Measurements from ENCODE around the gene PDIA4.
"Not testable (repeated sequence)": the region's sequence is repeated elsewhere in the genome, so short reads cannot be mapped to it uniquely, and the experiment has no call there.

Gene PDIA4

DNA sequence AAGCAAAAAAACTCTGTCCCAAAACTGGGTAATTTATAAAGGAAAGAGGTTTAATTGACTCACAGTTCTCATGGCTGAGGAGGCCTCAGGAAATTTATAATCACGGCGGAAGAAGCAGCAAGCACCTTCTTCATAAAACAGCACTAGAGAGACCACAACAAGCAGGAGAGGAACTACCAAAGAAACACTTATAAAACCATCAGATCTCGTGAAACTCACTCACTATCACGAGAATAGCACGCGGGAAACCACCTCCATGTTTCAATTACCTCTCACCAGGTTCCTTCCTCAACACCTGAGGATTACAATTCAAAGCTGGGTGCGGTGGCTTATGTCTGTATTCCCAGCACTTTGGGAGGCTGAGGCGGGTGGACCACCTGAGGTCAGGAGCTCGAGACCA lies 48.5 kb downstream of the PDIA4 start:
- CTCF ChIA-PET, result interaction anchor here (1.7 kb wide), 1 partner anchor 13 kb away, joined by 5 read pairs; no protein-coding TSS in a partner anchor
- POLR2A ChIA-PET (ENCODE audit: low non-redundant PET), result no interaction called here
- H3K27ac ChIP-seq, result no peak overlapping the region
- TF ChIP-seq, protein P1, sequence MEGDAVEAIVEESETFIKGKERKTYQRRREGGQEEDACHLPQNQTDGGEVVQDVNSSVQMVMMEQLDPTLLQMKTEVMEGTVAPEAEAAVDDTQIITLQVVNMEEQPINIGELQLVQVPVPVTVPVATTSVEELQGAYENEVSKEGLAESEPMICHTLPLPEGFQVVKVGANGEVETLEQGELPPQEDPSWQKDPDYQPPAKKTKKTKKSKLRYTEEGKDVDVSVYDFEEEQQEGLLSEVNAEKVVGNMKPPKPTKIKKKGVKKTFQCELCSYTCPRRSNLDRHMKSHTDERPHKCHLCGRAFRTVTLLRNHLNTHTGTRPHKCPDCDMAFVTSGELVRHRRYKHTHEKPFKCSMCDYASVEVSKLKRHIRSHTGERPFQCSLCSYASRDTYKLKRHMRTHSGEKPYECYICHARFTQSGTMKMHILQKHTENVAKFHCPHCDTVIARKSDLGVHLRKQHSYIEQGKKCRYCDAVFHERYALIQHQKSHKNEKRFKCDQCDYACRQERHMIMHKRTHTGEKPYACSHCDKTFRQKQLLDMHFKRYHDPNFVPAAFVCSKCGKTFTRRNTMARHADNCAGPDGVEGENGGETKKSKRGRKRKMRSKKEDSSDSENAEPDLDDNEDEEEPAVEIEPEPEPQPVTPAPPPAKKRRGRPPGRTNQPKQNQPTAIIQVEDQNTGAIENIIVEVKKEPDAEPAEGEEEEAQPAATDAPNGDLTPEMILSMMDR (conservative IDR thresholded peaks at IDR 0.05; ENCODE audit: low read depth), result no peak
- DNase-seq (ENCODE audit: low spot score), result no peak

DNA sequence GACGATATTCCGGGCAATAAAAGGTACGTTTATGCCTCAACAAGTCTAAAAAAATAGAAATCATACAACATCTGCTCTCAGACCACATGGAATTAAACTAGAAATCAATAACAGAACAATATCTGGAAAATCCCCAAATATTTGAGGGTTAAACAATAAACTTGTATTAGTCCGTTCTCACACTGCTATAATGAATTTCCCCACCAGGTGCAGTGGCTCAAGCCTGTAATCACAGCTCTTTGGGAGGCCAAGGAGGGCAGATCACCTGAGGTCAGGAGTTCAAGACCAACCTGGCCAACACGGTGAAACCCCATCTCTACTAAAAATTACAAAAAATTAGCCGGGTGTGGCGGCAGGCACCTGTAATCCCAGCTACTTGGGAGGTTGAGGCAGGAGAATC lies 49.2 kb downstream of the PDIA4 start:
- H3K27ac ChIP-seq; POLR2A ChIA-PET (ENCODE audit: low non-redundant PET); DNase-seq (ENCODE audit: low spot score); CTCF ChIA-PET: not testable (repeated sequence)

DNA sequence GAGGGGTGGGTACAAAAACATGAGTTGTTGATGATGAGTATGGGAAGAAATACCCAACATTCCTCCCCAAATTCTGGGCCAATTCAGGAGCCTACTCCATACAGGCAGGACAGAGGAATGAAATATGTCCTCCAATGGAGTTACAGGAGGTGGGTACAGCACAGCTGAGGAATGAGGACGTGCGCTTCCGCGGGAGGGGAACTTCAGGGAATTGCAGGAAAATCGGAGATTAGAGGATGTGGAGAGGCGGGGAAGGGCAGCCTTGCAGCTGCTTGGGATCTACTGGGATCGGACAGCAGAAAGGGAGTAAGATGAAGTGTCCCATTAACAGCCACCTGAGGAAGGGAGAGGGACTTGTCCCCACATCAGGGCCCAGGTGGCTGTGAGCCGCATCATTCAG lies 50.2 kb downstream of the PDIA4 start:
- no peak for DNase-seq (ENCODE audit: low spot score)
- ChIA-PET CTCF (no interaction called here), POLR2A (ENCODE audit: low non-redundant PET) (no interaction called here)
- H3K27ac ChIP-seq, result no peak overlapping the region
- TF ChIP-seq, protein P1 (conservative IDR thresholded peaks at IDR 0.05; ENCODE audit: low read depth), result no peak

DNA sequence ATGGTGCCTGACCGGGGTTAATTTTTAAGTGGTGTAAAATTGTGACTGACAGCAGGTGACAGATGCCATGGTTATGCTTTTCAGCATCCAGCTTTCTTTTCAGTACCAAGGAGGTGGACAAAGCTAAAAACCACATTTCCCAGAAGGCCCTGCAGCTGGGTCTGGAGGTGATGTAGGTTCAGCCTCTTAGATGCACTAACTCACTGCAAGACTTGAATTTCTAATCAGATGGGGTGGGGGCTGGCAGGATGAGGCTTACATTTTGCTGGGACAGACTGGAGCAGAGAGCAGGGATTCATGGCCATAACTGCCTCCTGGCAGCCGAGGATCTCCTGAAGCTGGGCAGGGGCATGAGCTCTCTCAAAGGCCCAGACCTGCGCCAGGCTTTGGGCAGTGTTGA lies 52.4 kb downstream of the PDIA4 start:
- DNase-seq (ENCODE audit: low spot score), result no peak
- POLR2A ChIA-PET (ENCODE audit: low non-redundant PET), result no interaction called here
- TF ChIP-seq, protein P1 (conservative IDR thresholded peaks at IDR 0.05; ENCODE audit: low read depth), result no peak
- H3K27ac ChIP-seq, result no peak overlapping the region
- CTCF ChIA-PET, result interaction anchor here (1.5 kb wide), 1 partner anchor 9 kb away, joined by 4 read pairs; no protein-coding TSS in a partner anchor

DNA sequence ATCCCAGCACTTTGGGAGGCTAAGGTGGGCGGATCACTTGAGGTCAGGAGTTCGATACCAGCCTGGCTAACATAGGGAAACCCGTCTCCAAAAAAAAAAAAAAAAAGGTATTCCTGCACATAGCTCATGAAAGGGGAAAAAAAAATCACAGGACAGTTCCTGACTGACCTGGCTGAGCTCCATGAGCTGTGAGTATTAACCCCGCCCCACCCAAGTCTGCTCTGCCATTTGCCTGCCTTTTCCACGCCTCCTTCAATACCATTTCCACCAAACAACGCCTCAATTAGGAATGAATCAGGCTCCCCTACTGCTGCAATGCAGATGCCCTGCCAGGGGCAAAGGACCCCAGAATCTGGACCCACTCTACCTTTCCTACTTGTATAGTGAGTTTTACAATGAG lies 55.0 kb downstream of the PDIA4 start:
- TF ChIP-seq, protein P1 (conservative IDR thresholded peaks at IDR 0.05; ENCODE audit: low read depth), result no peak
- H3K27ac ChIP-seq, result no peak overlapping the region
- POLR2A ChIA-PET (ENCODE audit: low non-redundant PET), result no interaction called here
- DNase-seq (ENCODE audit: low spot score), result no peak
- CTCF ChIA-PET, result interaction anchor here (0.7 kb wide), 1 partner anchor 18 kb away, joined by 3 read pairs; no protein-coding TSS in a partner anchor

DNA sequence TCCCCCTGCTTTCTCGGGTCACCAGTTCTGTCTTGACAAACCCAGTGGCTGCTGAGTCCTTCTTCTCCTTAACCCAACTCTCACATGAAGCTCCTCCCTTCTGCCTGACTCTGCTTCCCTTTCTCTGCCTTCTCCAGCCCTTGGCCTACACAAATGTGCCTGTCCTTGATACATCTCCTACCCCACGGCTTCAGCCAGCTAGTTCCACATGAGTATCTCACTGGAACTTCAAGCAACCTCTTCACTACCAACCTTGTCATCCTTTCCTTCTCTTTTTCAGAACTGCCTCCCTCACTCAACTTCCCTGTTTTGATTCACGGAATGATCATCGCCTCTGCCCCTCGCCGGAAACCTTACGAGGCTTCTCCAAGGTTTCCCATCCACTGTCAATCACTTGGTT lies 55.9 kb downstream of the PDIA4 start:
- TF ChIP-seq, protein P1 (conservative IDR thresholded peaks at IDR 0.05; ENCODE audit: low read depth), result no peak
- no peak overlapping the region for H3K27ac ChIP-seq
- POLR2A ChIA-PET (ENCODE audit: low non-redundant PET), result no interaction called here
- CTCF ChIA-PET, result no interaction called here
- DNase-seq (ENCODE audit: low spot score), result no peak

DNA sequence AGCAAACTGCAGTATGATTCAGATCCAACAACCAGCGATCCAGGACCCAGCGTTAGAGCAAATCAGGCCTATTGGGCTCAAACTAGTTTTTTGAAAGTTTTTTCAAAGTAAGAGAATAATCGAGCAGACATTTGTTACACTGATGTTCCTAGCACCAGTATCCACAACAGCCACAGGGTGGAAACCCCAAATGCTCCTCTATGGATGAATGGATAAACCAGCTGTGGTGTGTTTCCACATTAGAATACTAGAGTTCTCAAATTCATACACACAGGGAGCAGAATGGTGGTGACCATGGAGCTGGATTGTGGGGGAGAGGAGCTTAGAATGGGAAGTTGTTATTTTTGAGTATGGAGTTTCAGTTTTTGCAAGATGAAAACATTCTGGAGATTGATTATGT lies 60.7 kb downstream of the PDIA4 start:
- no peak overlapping the region for H3K27ac ChIP-seq
- ChIA-PET POLR2A (ENCODE audit: low non-redundant PET) (no interaction called here), CTCF (interaction anchor here (0.6 to 1.6 kb wide), 3 partner anchors 20 to 80 kb away, joined by 3 to 5 read pairs (median 3); no protein-coding TSS in a partner anchor)
- TF ChIP-seq, protein P1 (conservative IDR thresholded peaks at IDR 0.05; ENCODE audit: low read depth), result no peak
- no peak for DNase-seq (ENCODE audit: low spot score)
